Endothelial cell of umbilical vein (primary cell): ENCODE measurements around the gene CFLAR. TPM values are rescaled to one million over a fixed set of nuclear protein-coding genes. Genes with fewer than 3 reads are reported as not detected.
"Not testable (repeated sequence)": the region's sequence is repeated elsewhere in the genome, so short reads cannot be mapped to it uniquely, and the experiment has no call there.

Experiments used
- BruUV-seq: library from RNA; stranded (reverse); fragments of 400-500 nt; replicated peaks from 2 replicates; lab custom pipeline; 2021; lab: Mats Ljungman, UMichigan
- CTCF ChIA-PET: fragments of 300-600, 350-600 bp; sonication (Branson Sonifier 250); formaldehyde crosslinking; loops from one replicate; lab custom pipeline; 2021; ENCODE audit warnings: antibody characterized with exemption, inconsistent platforms; lab: Charles Lee
- POLR2A ChIA-PET: fragments of 300-600, 350-600 bp; sonication (Branson Sonifier 250); formaldehyde crosslinking; loops from one replicate; lab custom pipeline; 2021; ENCODE audit warnings: antibody characterized with exemption, inconsistent platforms; lab: Charles Lee
- DNase-seq: peaks from one replicate; pipeline ENCODE4 v3.0.0-alpha.2; 2011; ENCODE audit warnings: low read depth, low spot score
- FAIRE-seq: peaks from 2 replicates; lab custom pipeline; 2011; peaks lifted over from hg19 to GRCh38; lab: Jason Lieb, UNC
- H2AFZ ChIP-seq: 2 replicates; pipeline ENCODE4 v1.6.0; 2012; ENCODE audit warnings: low read depth, low read length, control low read depth, inconsistent platforms
- H3K27ac ChIP-seq: 2 replicates; pipeline ENCODE4 v1.5.1; 2011; ENCODE audit warnings: low read depth, mild to moderate bottlenecking, control low read depth, low read length, moderate library complexity; ENCODE audit not compliant: insufficient read depth
- H3K27me3 ChIP-seq, 2 experiments: 2 replicates each; pipeline versions ENCODE4 v1.6.0 to v1.6.1; 2011; ENCODE audit warnings: low read length in 2 of 2, mixed read lengths in 1 of 2; ENCODE audit not compliant: control insufficient read depth in 2 of 2, insufficient read depth in 2 of 2
- H3K36me3 ChIP-seq, 2 experiments: 2 replicates in 1 of 2; 3 replicates in 1 of 2; pipeline ENCODE4 v1.5.1; 2011; ENCODE audit warnings: low read length in 2 of 2, mild to moderate bottlenecking in 1 of 2, moderate library complexity in 1 of 2; ENCODE audit not compliant: control insufficient read depth in 2 of 2, insufficient read depth in 2 of 2; ENCODE audit errors: extremely low read depth in 1 of 2
- H3K4me1 ChIP-seq: 3 replicates; pipeline ENCODE4 v1.5.1; 2011; ENCODE audit warnings: mild to moderate bottlenecking, low read length; ENCODE audit not compliant: control insufficient read depth, insufficient read depth; ENCODE audit errors: extremely low read depth
- H3K4me2 ChIP-seq: 2 replicates; pipeline ENCODE4 v1.6.1; 2011; ENCODE audit warnings: low read length, control low read depth, mixed read lengths; ENCODE audit not compliant: insufficient read depth
- H3K4me3 ChIP-seq, 3 experiments: fragments of 200-600 bp in 1 of 3; sonication (generic), shearing (Covaris generic) in 1 of 3; replicated peaks in 1 of 3; 2 replicates each; pipeline ENCODE4 v1.5.1; 2011 to 2016; ENCODE audit warnings: control low read depth in 3 of 3, low read length in 3 of 3, mild to moderate bottlenecking in 2 of 3, inconsistent platforms in 1 of 3, low read depth in 1 of 3, moderate library complexity in 1 of 3; ENCODE audit not compliant: insufficient read depth in 1 of 3
- H3K79me2 ChIP-seq: 2 replicates; pipeline ENCODE4 v1.6.0; 2012; ENCODE audit warnings: low read length, inconsistent platforms; ENCODE audit not compliant: control insufficient read depth, insufficient read depth
- H3K9ac ChIP-seq: replicated peaks from 2 replicates; pipeline ENCODE3; 2011; ENCODE audit warnings: low read length, control low read depth; ENCODE audit not compliant: insufficient read depth; ENCODE audit errors: extremely low read depth
- H3K9me1 ChIP-seq: replicated peaks from 3 replicates; pipeline ENCODE4 v1.6.0; 2011; ENCODE audit warnings: mild to moderate bottlenecking, low read length; ENCODE audit not compliant: control insufficient read depth, insufficient read depth; ENCODE audit errors: extremely low read depth
- H3K9me3 ChIP-seq: replicated peaks from 2 replicates; pipeline ENCODE4 v1.5.1; 2012; ENCODE audit warnings: low read length, inconsistent platforms; ENCODE audit not compliant: control insufficient read depth, insufficient read depth
- H4K20me1 ChIP-seq: replicated peaks from 2 replicates; pipeline ENCODE3; 2011; ENCODE audit warnings: mild to moderate bottlenecking, low read length; ENCODE audit not compliant: control insufficient read depth, insufficient read depth; ENCODE audit errors: extremely low read depth
- CTCF ChIP-seq, 2 donors: IDR thresholded peaks; 1 replicate in 1 of 2; 2 replicates in 1 of 2; pipeline ENCODE4 v1.5.1; 2011; ENCODE audit warnings: low read length in 2 of 2, mild to moderate bottlenecking in 2 of 2, moderate library complexity in 2 of 2, control low read depth in 1 of 2, inconsistent platforms in 1 of 2, low read depth in 1 of 2; ENCODE audit not compliant: insufficient read depth in 1 of 2; ENCODE audit errors: extremely low read depth in 1 of 2
- EZH2 ChIP-seq: IDR thresholded peaks from 2 replicates; pipeline ENCODE4 v1.6.1; 2012; ENCODE audit warnings: borderline replicate concordance, low read depth, mild to moderate bottlenecking, moderate library complexity, low read length, inconsistent platforms; ENCODE audit not compliant: severe bottlenecking
- FOS ChIP-seq: IDR thresholded peaks from 2 replicates; pipeline ENCODE4 v1.6.1; 2011; ENCODE audit warnings: mild to moderate bottlenecking, low read length, moderate library complexity, borderline replicate concordance; ENCODE audit not compliant: insufficient read depth
- GATA2 ChIP-seq: IDR thresholded peaks from 2 replicates; pipeline ENCODE4 v1.7.0; 2011; ENCODE audit warnings: low read depth, mild to moderate bottlenecking, moderate library complexity, mixed read lengths, low read length; ENCODE audit not compliant: insufficient read length, insufficient read depth
- JUN ChIP-seq: IDR thresholded peaks from 2 replicates; pipeline ENCODE4 v1.6.1; 2011; ENCODE audit warnings: borderline replicate concordance, low read depth; ENCODE audit not compliant: insufficient read length, insufficient read depth
- MAX ChIP-seq: IDR thresholded peaks from 2 replicates; pipeline ENCODE4 v1.6.1; 2011; ENCODE audit not compliant: insufficient read depth, insufficient read length
- MYC ChIP-seq: IDR thresholded peaks from one replicate; pipeline ENCODE4 v1.6.1; 2011; ENCODE audit warnings: mild to moderate bottlenecking, low read depth, low read length
- POLR2A ChIP-seq: IDR thresholded peaks from 2 replicates; pipeline ENCODE4 v1.6.1; 2012; ENCODE audit warnings: low read depth, mild to moderate bottlenecking, control low read depth, low read length
- POLR2AphosphoS5 ChIP-seq: IDR thresholded peaks from 2 replicates; pipeline ENCODE4 v1.6.1; 2012; ENCODE audit warnings: low read depth, mild to moderate bottlenecking, control low read depth, low read length, moderate library complexity; ENCODE audit not compliant: insufficient read depth
- dilution Hi-C: fragments of 300-500 bp; cut with MboI; formaldehyde crosslinking; loops from one replicate; pipeline ENCODE4 v1.15.0; 2019; ENCODE audit warnings: low sequenced_read_pairs; ENCODE audit not compliant: extremely low pct_ligation_motif_present
- intact Hi-C: fragments of 100-400 bp; cut with micrococcal nuclease; formaldehyde crosslinking; loops from one replicate; pipeline ENCODE4 v1.10.0; 2022
- polyA plus RNA-seq, 4 experiments: library from polyadenylated mRNA; depleted of rRNA in 3 of 4; stranded (reverse) in 3 of 4; unstranded in 1 of 4; fragments of >200 nt; gene quantifications; 2 replicates each; pipeline versions ENCODE4 v1.2.1 to v1.2.3, GENCODE V29; 2011 to 2012; ENCODE audit warnings: missing spikeins in 1 of 4
- total RNA-seq: library from RNA; stranded (reverse); gene quantifications from 2 replicates; pipeline ENCODE4 v1.2.3, GENCODE V29; 2021

The CFLAR gene
- total and polyA plus RNA-seq, 2 donors (not counting 3 experiments of a cell fraction or from before 2014, with no cell fraction given) = 104 to 260 TPM

GRCh38 chr2:201164166-201164565 is 48.2 kb downstream of the CFLAR start:
- no peaks in the 10 kb centered on the region for H3K9me1 ChIP-seq
- no peak overlapping the region for H3K27ac ChIP-seq
- no peaks in the 10 kb centered on the region for H4K20me1 ChIP-seq
- no peaks in the 10 kb centered on the region for H3K27me3 ChIP-seq
- no peak overlapping the region for H3K4me3 ChIP-seq
- TSS peak; percentile 12 for BruUV-seq
- no peak for DNase-seq
- intact Hi-C loops (no loop called here), dilution Hi-C loops (no loop called here)
- H2AFZ ChIP-seq = no peak overlapping the region
- peaks cover 5% of the 10 kb centered on the region for H3K79me2 ChIP-seq
- H3K4me2 ChIP-seq = no peak overlapping the region
- TF ChIP-seq EZH2 (no peak), GATA2 (no peak), FOS (peak; percentile 20), MYC (no peak)
- no peaks in the 10 kb centered on the region for H3K9me3 ChIP-seq
- H3K9ac ChIP-seq = no peak overlapping the region
- ChIA-PET POLR2A (no interaction called here), CTCF (no interaction called here)
- peaks cover 26 to 45% of the 10 kb centered on the region in 2 experiments for H3K36me3 ChIP-seq
- FAIRE-seq = no peak
- H3K4me1 ChIP-seq = peaks cover 3% of the 10 kb centered on the region

- dilution Hi-C loops (no loop called here), intact Hi-C loops (no loop called here)
- Histone ChIP-seq H3K79me2 (no peaks in the 10 kb centered on the region), H2AFZ (no peak overlapping the region), H3K4me2 (no peak overlapping the region), H3K27me3 (no peaks in the 10 kb centered on the region), H3K36me3 (peaks cover 14 to 28% of the 10 kb centered on the region in 2 experiments), H3K9me3 (no peaks in the 10 kb centered on the region), H3K4me1 (peaks cover 14% of the 10 kb centered on the region), H3K9ac (no peak overlapping the region), H3K9me1 (no peaks in the 10 kb centered on the region), H3K4me3 (no peak overlapping the region), H4K20me1 (no peaks in the 10 kb centered on the region), H3K27ac (no peak overlapping the region)
- DNase-seq (no peak), FAIRE-seq (no peak)
- BruUV-seq = no TSS peak
- TF ChIP-seq GATA2 = no peak
- no peak for TF ChIP-seq POLR2A
- no peak for TF ChIP-seq MAX
- no peak for TF ChIP-seq EZH2
- TF ChIP-seq JUN = no peak
- no peak for TF ChIP-seq MYC
- no peak for TF ChIP-seq CTCF (IDR thresholded peaks at IDR 0.05; ENCODE audit: extremely low read depth in 1 of 2, insufficient read depth in 1 of 2, low read depth in 1 of 2, low read length in 2 of 2)
- TF ChIP-seq POLR2AphosphoS5 = no peak
- POLR2A ChIA-PET = no interaction called here
- CTCF ChIA-PET = interaction anchor here (1.3 kb wide), 1 partner anchor 50 kb away, joined by 3 read pairs; no protein-coding TSS in a partner anchor
Observed at GRCh38 chr2:201167546-201167945, 51.6 kb downstream of the CFLAR start.

- Histone ChIP-seq H3K4me1 (peaks cover 10% of the 10 kb centered on the region), H3K36me3 (peaks cover 9 to 20% of the 10 kb centered on the region in 2 experiments)
- H3K79me2 ChIP-seq, H3K9me3 ChIP-seq, H3K27ac ChIP-seq, H3K9ac ChIP-seq, FAIRE-seq, H4K20me1 ChIP-seq, dilution Hi-C loops, POLR2A ChIA-PET, H2AFZ ChIP-seq, H3K4me3 ChIP-seq, BruUV-seq, H3K9me1 ChIP-seq, H3K27me3 ChIP-seq, intact Hi-C loops, H3K4me2 ChIP-seq, DNase-seq: not testable (repeated sequence)
- CTCF ChIA-PET = interaction anchor here (1.9 kb wide), 1 partner anchor 11 kb away, joined by 6 read pairs; no protein-coding TSS in a partner anchor
Observed at GRCh38 chr2:201168496-201168895, 52.5 kb downstream of the CFLAR start.
